OCI-LY7 (cell line): Measurements from ENCODE around the gene KRT81.

Experiments used
- EZH2phosphoT487 ChIP-seq: fragments of 200-600 bp; sonication (generic); IDR thresholded peaks from 2 replicates; pipeline ENCODE4 v1.6.1; 2018; ENCODE audit warnings: low read depth, borderline replicate concordance, mild to moderate bottlenecking, mixed run types, antibody characterized with exemption, low read length, moderate library complexity, mixed read lengths
- TF ChIP-seq, protein P1 (sequence below): fragments of 200-600 bp; sonication (generic); conservative IDR thresholded peaks from 2 replicates; pipeline ENCODE4 v1.5.1; 2014; ENCODE audit warnings: mild to moderate bottlenecking, antibody characterized with exemption, low read length, moderate library complexity, mixed read lengths

DNA sequence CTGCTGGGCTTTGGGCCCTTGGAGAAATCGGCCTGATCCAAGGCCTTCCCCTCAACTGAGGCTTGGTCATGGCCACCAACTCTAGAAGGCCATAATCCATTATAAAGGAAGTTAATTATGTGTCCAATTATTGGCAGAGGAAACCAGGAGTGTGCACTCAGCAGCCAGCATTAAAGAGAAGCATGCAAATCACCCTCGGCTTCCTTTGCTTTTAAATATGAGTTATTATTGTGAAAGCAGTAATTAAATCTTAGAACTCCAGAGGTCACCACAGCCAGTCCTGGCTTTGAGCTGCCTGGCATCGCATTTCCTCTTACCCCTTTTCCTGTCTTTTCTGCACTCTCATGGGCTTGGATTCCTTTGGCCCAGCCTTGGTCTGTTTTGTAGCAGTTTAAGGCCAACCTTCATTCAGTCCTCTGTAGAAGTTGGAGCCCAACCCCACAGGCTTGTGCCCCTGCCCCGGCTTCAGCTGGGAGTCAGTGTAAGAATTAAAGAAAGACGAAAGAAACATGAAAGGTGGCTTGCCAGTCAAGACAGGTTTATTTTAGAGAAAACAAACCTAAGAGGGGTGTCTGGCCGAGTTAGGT lies 31.6 kb downstream of the KRT81 start:
- TF ChIP-seq, protein P1, sequence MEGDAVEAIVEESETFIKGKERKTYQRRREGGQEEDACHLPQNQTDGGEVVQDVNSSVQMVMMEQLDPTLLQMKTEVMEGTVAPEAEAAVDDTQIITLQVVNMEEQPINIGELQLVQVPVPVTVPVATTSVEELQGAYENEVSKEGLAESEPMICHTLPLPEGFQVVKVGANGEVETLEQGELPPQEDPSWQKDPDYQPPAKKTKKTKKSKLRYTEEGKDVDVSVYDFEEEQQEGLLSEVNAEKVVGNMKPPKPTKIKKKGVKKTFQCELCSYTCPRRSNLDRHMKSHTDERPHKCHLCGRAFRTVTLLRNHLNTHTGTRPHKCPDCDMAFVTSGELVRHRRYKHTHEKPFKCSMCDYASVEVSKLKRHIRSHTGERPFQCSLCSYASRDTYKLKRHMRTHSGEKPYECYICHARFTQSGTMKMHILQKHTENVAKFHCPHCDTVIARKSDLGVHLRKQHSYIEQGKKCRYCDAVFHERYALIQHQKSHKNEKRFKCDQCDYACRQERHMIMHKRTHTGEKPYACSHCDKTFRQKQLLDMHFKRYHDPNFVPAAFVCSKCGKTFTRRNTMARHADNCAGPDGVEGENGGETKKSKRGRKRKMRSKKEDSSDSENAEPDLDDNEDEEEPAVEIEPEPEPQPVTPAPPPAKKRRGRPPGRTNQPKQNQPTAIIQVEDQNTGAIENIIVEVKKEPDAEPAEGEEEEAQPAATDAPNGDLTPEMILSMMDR, result no peak
- TF ChIP-seq EZH2phosphoT487, result no peak
